Ishikawa (cell line): ENCODE measurements around the gene PRKCD.

ENCODE experiments used
- CEBPB ChIP-seq: IDR thresholded peaks from 2 replicates; pipeline ENCODE4 v1.6.1; 2012
- CREB1 ChIP-seq: IDR thresholded peaks from 2 replicates; pipeline ENCODE4 v1.6.1; 2012; ENCODE audit warnings: low read depth
- EGR1 ChIP-seq: IDR thresholded peaks from 2 replicates; pipeline ENCODE4 v1.6.1; 2012
- EP300 ChIP-seq: IDR thresholded peaks from 2 replicates; pipeline ENCODE4 v1.6.1; 2012; ENCODE audit warnings: borderline replicate concordance
- FOXM1 ChIP-seq: IDR thresholded peaks from 2 replicates; pipeline ENCODE4 v1.6.1; 2012; ENCODE audit warnings: low read depth, borderline replicate concordance
- MAX ChIP-seq: IDR thresholded peaks from 2 replicates; pipeline ENCODE4 v1.6.1; 2012
- NFIC ChIP-seq: IDR thresholded peaks from 2 replicates; pipeline ENCODE4 v1.6.1; 2012
- RAD21 ChIP-seq: IDR thresholded peaks from 2 replicates; pipeline ENCODE4 v1.6.1; 2012; ENCODE audit warnings: low read depth
- REST ChIP-seq: IDR thresholded peaks from 2 replicates; pipeline ENCODE4 v1.6.1; 2012; ENCODE audit warnings: low read depth, mild to moderate bottlenecking
- TAF1 ChIP-seq: IDR thresholded peaks from 2 replicates; pipeline ENCODE4 v1.6.1; 2012; ENCODE audit warnings: low read depth, mild to moderate bottlenecking
- TCF12 ChIP-seq: IDR thresholded peaks from 2 replicates; pipeline ENCODE4 v1.6.1; 2012; ENCODE audit warnings: low read depth
- TEAD4 ChIP-seq: IDR thresholded peaks from 2 replicates; pipeline ENCODE4 v1.6.1; 2012
- YY1 ChIP-seq: IDR thresholded peaks from 2 replicates; pipeline ENCODE4 v1.6.1; 2012; ENCODE audit warnings: low read depth
- ZBTB7A ChIP-seq: IDR thresholded peaks from 2 replicates; pipeline ENCODE4 v1.6.1; 2012; ENCODE audit warnings: low read depth
- TF ChIP-seq, protein P1 (sequence below): IDR thresholded peaks from 2 replicates; pipeline ENCODE4 v1.6.1; 2012

PRKCD gene

GRCh38 chr3:53123510-53123909, 37.5 kb upstream of the PRKCD start:
- TF ChIP-seq MAX (no peak), TAF1 (no peak), FOXM1 (no peak), CEBPB (no peak), TCF12 (no peak), TEAD4 (no peak), NFIC (no peak), ZBTB7A (no peak), REST (no peak), RAD21 (no peak), CREB1 (no peak), YY1 (no peak), EGR1 (no peak), EP300 (no peak)
- TF ChIP-seq, protein P1, sequence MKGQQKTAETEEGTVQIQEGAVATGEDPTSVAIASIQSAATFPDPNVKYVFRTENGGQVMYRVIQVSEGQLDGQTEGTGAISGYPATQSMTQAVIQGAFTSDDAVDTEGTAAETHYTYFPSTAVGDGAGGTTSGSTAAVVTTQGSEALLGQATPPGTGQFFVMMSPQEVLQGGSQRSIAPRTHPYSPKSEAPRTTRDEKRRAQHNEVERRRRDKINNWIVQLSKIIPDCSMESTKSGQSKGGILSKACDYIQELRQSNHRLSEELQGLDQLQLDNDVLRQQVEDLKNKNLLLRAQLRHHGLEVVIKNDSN = no peak

DNA sequence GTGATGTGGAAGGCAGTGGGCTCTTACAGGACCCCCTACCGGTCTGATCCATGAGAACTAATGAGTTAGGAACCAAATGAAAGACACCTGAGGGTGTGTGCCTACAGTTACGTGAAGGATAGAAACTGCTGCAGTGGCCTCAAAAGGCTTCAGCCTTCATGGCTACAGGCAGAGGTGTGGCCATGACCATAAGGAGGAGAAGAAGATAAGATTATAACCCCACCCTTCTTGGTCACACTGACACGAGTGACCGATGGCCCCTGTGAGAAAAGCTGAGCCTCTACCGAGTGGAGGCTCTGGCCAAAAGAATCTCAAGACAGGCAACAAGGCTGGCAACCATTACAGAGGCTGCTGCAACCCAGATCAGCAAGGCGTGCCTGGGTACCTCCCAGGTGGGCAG, 37.1 kb upstream of the PRKCD start:
- TF ChIP-seq CREB1 (no peak), MAX (no peak), EP300 (no peak), REST (no peak), TAF1 (no peak), TEAD4 (no peak), TCF12 (no peak), CEBPB (no peak), FOXM1 (no peak), NFIC (no peak), ZBTB7A (no peak), RAD21 (no peak), YY1 (no peak), EGR1 (no peak)
- TF ChIP-seq, protein P1 = no peak

GRCh38 chr3:53126601-53127000, 34.4 kb upstream of the PRKCD start:
- TF ChIP-seq TEAD4 (no peak), EP300 (no peak), REST (no peak), RAD21 (no peak), CEBPB (no peak), EGR1 (no peak), FOXM1 (no peak)
- TF ChIP-seq, protein P1 = no peak

GRCh38 chr3:53129344-53129743, 31.7 kb upstream of the PRKCD start:
- TF ChIP-seq EGR1 (no peak), NFIC (no peak), RAD21 (no peak), FOXM1 (no peak), TAF1 (no peak)
